Hematopoietic multipotent progenitor cell treated with erythropoietin and hydrocortisone succinate and interleukin-3 and kit ligand, for 15 days (in vitro differentiated cells): Measurements from ENCODE around the gene FASTKD3.
"Not testable (repeated sequence)": the region's sequence is repeated elsewhere in the genome, so short reads cannot be mapped to it uniquely, and the experiment has no call there.

Source experiments
- DNase-seq: peaks from one replicate; pipeline ENCODE4 v3.0.0-alpha.2; 2015; ENCODE audit warnings: low spot score

The FASTKD3 gene, protein sequence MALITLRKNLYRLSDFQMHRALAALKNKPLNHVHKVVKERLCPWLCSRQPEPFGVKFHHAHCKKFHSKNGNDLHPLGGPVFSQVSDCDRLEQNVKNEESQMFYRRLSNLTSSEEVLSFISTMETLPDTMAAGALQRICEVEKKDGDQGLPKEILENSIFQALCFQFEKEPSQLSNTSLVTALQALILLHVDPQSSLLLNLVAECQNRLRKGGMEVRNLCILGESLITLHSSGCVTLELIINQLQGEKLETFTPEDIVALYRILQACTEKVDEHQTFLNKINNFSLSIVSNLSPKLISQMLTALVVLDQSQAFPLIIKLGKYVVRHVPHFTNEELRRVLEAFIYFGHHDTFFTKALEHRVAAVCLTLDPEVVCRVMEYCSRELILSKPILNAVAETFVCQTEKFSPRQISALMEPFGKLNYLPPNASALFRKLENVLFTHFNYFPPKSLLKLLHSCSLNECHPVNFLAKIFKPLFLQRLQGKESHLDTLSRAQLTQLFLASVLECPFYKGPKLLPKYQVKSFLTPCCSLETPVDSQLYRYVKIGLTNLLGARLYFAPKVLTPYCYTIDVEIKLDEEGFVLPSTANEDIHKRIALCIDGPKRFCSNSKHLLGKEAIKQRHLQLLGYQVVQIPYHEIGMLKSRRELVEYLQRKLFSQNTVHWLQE

DNA sequence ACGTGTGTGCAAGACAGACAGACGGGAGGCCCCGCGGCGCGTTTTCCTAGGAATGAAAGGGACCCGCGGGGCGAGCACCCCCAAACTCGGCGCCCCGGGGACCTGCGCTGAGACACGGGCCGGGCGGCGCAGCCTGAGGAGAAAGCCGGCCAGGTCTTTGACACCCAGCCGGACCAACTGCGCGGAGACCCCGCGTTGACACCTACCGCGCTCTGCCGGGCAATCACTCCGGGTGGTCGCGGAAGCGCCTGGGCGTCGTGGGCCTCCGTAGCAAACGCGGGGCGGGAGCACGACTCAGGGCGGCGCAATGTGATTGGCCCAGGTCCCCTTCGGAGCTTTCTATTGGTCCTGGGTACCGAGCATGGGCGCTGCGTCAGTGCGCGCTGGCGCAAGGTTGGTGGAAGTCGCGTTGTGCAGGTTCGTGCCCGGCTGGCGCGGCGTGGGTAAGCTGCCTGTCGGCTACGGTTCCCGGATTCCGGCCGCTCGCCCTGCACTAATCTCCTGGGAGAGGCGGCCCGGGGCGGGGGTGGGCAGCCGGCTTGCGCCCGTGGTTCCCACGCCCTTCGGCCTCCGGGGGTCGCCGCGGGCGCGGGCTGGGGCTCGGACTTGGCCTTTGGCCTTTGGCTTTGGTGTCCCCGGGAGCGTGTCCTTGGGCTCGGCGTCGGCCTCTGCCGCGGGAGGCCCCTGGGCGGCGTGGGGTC is at the start of gene FASTKD3, which contains the start of gene MTRR:
FASTKD3 (minus strand) TSS at position 259 of the 701 bp plus-strand sequence. CDS start 948 bp downstream, outside the sequence.
MTRR (plus strand) TSS at position 376 of the 701 bp plus-strand sequence. CDS start 1,647 bp downstream, outside the sequence.
- peak; percentile 87 for DNase-seq

- no peak for DNase-seq
These were observed 48.6 kb upstream of the FASTKD3 start for GRCh38 chr5:7917130-7918123.

DNA sequence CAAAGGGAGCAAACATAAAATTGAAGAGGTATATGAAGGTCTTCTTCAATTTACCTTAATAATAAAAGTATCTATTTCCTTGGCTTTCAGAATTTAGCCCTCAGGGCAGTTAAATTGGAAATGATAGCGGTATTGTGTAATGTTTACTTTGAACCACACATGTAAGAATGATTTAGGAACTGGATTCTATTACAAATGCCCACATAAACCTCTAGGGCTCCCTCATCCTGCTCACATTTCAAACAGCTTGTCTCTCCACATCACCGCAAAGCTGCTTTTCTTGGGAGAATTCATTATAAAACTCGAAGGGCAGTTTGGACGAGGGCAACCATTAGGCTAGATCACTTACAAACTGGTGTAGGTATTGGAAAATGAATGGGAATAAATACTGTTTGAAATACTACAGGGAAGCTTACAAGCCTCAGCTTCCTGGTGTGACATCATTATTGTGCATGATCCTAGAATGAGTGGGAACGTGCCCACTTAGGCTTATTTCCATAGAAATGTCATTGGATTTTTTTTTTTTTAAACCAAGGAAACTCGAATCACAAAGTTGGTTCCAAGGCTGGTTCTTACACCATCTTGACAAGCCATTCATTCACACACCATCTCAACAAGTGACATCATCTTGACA is 47.5 kb upstream of the FASTKD3 start:
- DNase-seq = no peak

DNA sequence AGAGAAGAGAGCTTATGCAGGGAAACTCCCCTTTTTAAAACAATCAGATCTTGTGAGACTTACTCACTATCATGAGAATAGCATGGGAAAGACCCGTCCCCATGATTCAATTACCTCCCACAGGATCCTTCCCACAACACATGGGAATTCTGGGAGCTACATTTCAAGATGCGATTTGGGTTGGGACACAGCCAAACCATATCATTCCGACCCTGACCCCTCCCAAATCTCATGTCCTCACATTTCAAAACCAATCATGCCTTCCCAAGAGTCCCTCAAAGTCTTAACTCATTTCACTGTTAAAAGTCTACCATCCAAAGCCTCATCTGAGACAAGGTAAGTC is 42.6 kb upstream of the FASTKD3 start:
- not testable (repeated sequence) for DNase-seq

- DNase-seq = no peak
These were observed 42.1 kb upstream of the FASTKD3 start for GRCh38 chr5:7910738-7911428.

DNA sequence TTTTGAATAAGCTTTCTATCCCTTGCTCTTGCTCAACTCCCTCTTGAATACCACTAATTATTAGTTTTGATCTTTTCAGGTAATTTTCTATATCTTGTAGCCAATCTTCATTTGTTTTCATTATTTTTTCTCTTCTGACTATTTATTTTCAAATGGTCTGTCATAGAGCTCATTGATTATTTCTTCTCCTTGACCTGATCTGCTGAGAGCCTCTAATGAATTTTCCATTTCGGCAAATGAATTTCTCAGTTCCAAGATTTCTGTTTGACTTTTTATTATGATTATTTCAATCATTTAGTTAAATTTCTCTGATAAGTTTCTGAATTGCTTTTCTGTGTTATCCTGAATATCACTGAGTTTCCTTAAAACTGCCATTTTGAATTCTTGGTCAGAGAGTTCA is 39.5 kb upstream of the FASTKD3 start:
- no peak for DNase-seq

GRCh38 chr5:7907612-7908011 is 38.8 kb upstream of the FASTKD3 start:
- no peak for DNase-seq

DNA sequence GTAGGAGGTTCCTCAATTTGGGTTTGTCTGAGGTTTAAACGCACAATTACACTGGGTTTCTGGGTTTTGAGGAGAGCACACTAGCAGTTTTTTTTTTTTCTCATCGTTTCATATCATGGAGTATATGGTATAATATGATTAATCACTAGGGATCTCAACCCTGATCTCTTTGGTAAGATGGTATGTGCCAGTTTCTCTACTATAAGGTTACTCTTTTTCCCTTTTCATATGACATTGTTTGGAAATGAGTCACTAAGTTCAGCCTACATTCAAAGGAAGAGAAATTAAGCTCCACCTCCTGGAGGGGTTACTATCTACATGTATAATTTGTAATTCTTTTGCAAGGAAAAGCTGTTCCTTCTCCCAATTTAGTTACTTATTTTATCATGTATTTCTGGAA is 35.3 kb upstream of the FASTKD3 start:
- DNase-seq = no peak

- no peak for DNase-seq
These were observed 34.1 kb upstream of the FASTKD3 start for GRCh38 chr5:7902666-7903625.

GRCh38 chr5:7902201-7902600 is 33.4 kb upstream of the FASTKD3 start:
- no peak for DNase-seq

- DNase-seq = peak; percentile 33
These were observed 28.3 kb upstream of the FASTKD3 start for GRCh38 chr5:7897014-7897600.

GRCh38 chr5:7894860-7895259 is 26.0 kb upstream of the FASTKD3 start:
- no peak for DNase-seq

DNA sequence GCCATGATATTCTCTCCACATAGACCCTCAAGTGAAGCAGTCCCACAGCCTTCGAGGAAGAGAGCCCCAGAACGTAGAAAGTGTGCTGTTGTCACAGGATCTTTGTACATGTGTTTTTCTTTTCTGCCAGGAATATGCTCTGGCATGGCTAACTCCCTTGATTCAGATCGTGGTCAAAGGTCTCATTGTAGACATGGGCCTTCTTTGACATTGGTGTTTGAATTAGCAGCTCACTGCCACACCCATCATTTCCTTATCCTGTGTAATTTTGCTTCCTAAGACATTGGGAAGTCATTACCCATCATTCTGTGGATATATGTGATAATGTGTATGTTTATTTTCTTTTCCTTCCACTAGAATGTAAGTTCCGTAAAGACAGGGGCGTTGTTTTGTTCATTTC is 25.6 kb upstream of the FASTKD3 start:
- no peak for DNase-seq

DNA sequence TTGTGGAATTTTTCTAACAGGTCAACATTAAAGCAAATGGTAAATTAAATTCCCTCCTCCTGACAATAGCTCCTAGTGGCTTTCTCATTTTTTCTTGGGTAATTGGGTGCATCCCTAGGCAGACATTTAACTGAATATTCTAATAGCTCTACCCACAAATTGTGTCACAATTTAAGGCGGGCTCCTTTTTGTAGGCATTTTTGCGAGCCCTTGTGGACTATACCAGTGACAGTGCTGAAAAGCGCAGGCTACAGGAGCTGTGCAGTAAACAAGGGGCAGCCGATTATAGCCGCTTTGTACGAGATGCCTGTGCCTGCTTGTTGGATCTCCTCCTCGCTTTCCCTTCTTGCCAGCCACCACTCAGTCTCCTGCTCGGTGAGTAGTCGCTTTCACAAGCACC is 20.1 kb upstream of the FASTKD3 start:
- no peak for DNase-seq

DNA sequence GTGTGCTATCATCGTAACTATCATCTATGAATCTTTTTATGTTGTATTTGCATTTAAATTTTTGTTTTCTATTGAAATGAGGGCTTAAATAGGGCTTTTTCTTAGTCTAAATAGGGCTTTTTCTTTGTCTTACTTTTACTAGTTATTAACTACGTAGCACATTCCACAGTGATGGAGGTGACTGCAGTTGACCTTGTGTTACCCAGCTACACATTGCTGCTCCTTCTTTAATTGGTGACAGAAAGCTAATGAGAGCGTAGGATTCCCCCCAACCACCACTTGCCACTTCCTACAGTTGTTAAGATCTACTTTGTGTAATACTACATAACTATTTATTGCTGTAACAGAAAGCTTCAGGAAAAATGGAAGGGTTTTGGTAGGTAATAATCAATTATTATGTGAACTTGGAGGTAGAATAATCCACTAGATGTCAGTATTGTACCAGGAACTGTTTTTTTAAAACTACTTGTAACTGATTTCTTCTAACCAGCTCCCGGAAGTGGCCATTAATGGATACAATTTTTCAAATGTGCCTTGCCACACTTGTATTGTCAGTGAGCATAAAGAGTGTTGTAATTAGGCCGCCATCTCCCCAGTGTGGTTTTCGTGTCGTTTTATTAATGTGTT is 18.1 kb upstream of the FASTKD3 start:
- peak; percentile 51 for DNase-seq

DNA sequence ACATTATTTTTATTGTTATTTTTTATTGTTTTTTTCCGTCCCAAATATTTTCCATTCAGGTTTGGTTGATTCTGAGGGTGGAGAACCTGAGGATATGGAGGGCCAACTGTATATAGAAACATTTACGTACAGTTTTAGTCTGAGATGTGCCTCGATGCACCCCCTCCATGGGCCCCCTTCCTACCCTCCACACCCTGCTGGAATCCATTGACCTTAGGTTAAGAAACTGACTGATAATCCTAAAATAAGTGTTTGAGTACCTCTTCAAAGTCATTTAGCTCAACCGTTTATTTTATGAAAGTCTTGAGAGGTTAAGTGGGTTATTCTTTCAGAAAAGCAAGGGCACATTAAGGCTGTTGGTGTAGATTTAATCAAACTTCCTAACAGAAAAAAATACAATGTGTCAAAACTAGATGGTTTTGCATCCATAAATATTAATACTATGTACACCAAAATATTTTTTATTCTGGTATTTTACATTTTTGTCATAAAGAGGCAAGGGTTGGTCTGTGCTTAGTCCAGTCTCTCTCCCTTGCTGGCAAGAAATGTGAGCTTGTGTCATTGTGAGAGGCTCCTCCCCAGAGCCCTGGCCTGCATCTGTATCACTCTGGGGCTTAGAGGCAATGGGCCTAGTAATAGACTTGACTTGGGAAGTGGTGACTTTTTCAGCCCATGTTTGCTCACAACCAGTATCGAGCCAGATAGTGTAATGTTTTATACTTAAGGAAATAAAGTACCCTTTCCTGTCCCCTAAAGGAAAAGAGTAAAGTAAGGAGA is 15.8 kb upstream of the FASTKD3 start:
- DNase-seq = no peak

DNA sequence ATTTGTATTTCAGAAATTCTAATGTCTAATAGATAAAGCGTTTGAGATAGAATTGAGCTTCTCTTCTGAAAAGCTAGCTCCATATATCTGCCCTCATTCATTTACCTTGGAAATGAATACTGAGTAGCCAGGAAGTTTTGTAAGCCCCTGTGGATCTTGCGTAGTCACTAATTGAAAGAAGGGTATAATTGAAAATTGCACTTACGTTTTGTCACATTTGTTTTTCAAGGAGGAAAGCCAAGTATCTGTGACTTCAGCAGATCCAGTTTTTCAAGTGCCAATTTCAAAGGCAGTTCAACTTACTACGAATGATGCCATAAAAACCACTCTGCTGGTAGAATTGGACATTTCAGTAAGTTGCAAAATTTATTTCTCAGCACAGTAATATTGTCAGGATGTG is 14.1 kb upstream of the FASTKD3 start:
- DNase-seq = no peak

- no peak for DNase-seq
These were observed 13.0 kb upstream of the FASTKD3 start for GRCh38 chr5:7881816-7882215.
